B cell (primary cell): ENCODE data around the gene GPC4.

Experiments
- CTCF ChIP-seq: fragments of 200-600 bp; IDR thresholded peaks from one replicate; pipeline ENCODE4 v1.8.0; 2022; ENCODE audit warnings: antibody characterized with exemption, mild to moderate bottlenecking
- EZH2 ChIP-seq: IDR thresholded peaks from 2 replicates; pipeline ENCODE4 v1.6.1; 2012; ENCODE audit warnings: borderline replicate concordance, low read depth, mild to moderate bottlenecking, moderate library complexity, low read length; ENCODE audit not compliant: insufficient read depth, poor library complexity, severe bottlenecking

GRCh38 chrX:133401536-133401935 is 13.8 kb downstream of the GPC4 start:
- TF ChIP-seq CTCF, result no peak
- TF ChIP-seq EZH2, result no peak
